ENCODE measurements around the gene NTN5.

Gene NTN5

GRCh38 chr19:48623556-48624066 lies 49.2 kb downstream of the NTN5 start:
- Histone ChIP-seq H3K56ac (ENCODE audit: low read length) (peak overlapping the region; percentile 85), H3K4me3 (ENCODE audit: low read length) (peak overlapping the region; percentile 3), H2BK120ac (ENCODE audit: low read depth, low read length) (no peak overlapping the region), H2AK5ac (ENCODE audit: low read length) (peak overlapping the region; percentile 17), H3K27me3 (ENCODE audit: insufficient read depth, low read length, poor library complexity) (no peaks in the 10 kb centered on the region), H2BK5ac (ENCODE audit: low read length) (peak overlapping the region; percentile 8), H3K27ac (ENCODE audit: low read depth, low read length) (peak overlapping the region; percentile 22), H3K4ac (ENCODE audit: low read depth, low read length) (no peak overlapping the region), H3K23ac (ENCODE audit: low read length) (peak overlapping the region; percentile 74), H3K79me2 (ENCODE audit: control insufficient read depth, insufficient read depth, low read length) (peaks cover 3% of the 10 kb centered on the region), H3K4me2 (ENCODE audit: low read length) (peak overlapping the region; percentile 28), H3K36me3 (ENCODE audit: control insufficient read depth, insufficient read depth, low read length) (no peaks in the 10 kb centered on the region), H3K4me1 (ENCODE audit: control insufficient read depth, low read depth, low read length) (peaks cover 9% of the 10 kb centered on the region), H4K5ac (ENCODE audit: low read length) (peak overlapping the region; percentile 35), H2BK15ac (replicated peaks; ENCODE audit: low read depth) (no peak overlapping the region), H3K18ac (ENCODE audit: low read length) (no peak overlapping the region), H3K9ac (ENCODE audit: low read length) (peak overlapping the region; percentile 78), H4K8ac (ENCODE audit: low read depth, low read length) (no peak overlapping the region), H3K79me1 (ENCODE audit: low read length) (peaks cover 2% of the 10 kb centered on the region)
- no CpG with 5 or more reads among the region's 8 CpGs for WGBS (ENCODE audit: extremely low coverage, insufficient coverage, low lambda C conversion rate)
- no peak for DNase-seq

GRCh38 chr19:48619692-48620585 lies 52.9 kb downstream of the NTN5 start:
- no CpG with 5 or more reads among the region's 6 CpGs for WGBS (ENCODE audit: extremely low coverage, insufficient coverage, low lambda C conversion rate)
- H2AK5ac ChIP-seq (ENCODE audit: low read length), result peak overlapping the region; percentile 97
- peaks cover 14% of the 10 kb centered on the region for H3K4me1 ChIP-seq (ENCODE audit: control insufficient read depth, low read depth, low read length)
- H3K27ac ChIP-seq (ENCODE audit: low read depth, low read length), result peak overlapping the region; percentile 45
- H3K27me3 ChIP-seq (ENCODE audit: insufficient read depth, low read length, poor library complexity), result no peaks in the 10 kb centered on the region
- peak overlapping the region; percentile 73 for H3K4me2 ChIP-seq (ENCODE audit: low read length)
- H3K4me3 ChIP-seq (ENCODE audit: low read length), result peak overlapping the region; percentile 79
- peak overlapping the region; percentile 24 for H3K23ac ChIP-seq (ENCODE audit: low read length)
- no peak for DNase-seq
- H3K18ac ChIP-seq (ENCODE audit: low read length), result peak overlapping the region; percentile 65
- no peak overlapping the region for H2BK15ac ChIP-seq (replicated peaks; ENCODE audit: low read depth)
- H3K9ac ChIP-seq (ENCODE audit: low read length), result peak overlapping the region; percentile 94
- H4K8ac ChIP-seq (ENCODE audit: low read depth, low read length), result no peak overlapping the region
- H3K79me2 ChIP-seq (ENCODE audit: control insufficient read depth, insufficient read depth, low read length), result peaks cover 33% of the 10 kb centered on the region
- peak overlapping the region; percentile 44 for H3K4ac ChIP-seq (ENCODE audit: low read depth, low read length)
- peak overlapping the region; percentile 89 for H2BK5ac ChIP-seq (ENCODE audit: low read length)
- H3K36me3 ChIP-seq (ENCODE audit: control insufficient read depth, insufficient read depth, low read length), result peaks cover 26% of the 10 kb centered on the region
- no peak overlapping the region for H2BK120ac ChIP-seq (ENCODE audit: low read depth, low read length)
- H3K79me1 ChIP-seq (ENCODE audit: low read length), result peaks cover 11% of the 10 kb centered on the region
- H4K5ac ChIP-seq (ENCODE audit: low read length), result peak overlapping the region; percentile 77
- peak overlapping the region; percentile 95 for H3K56ac ChIP-seq (ENCODE audit: low read length)

- no peaks in the 10 kb centered on the region for H3K27me3 ChIP-seq (ENCODE audit: insufficient read depth, low read length, poor library complexity)
- peak within 1 kb of the TSS; percentile 82 for H3K18ac ChIP-seq (ENCODE audit: low read length)
- H3K4me2 ChIP-seq (ENCODE audit: low read length), result peak within 1 kb of the TSS; percentile 73
- H3K9ac ChIP-seq (ENCODE audit: low read length), result peak within 1 kb of the TSS; percentile 94
- H2BK15ac ChIP-seq (replicated peaks; ENCODE audit: low read depth), result no peak within 1 kb of the TSS
- H3K56ac ChIP-seq (ENCODE audit: low read length), result peak within 1 kb of the TSS; percentile 95
- no CpG with 5 or more reads among the region's 69 CpGs for WGBS (ENCODE audit: extremely low coverage, insufficient coverage, low lambda C conversion rate)
- H3K27ac ChIP-seq (ENCODE audit: low read depth, low read length), result peak within 1 kb of the TSS; percentile 73
- peaks cover 26% of the 10 kb centered on the region for H3K36me3 ChIP-seq (ENCODE audit: control insufficient read depth, insufficient read depth, low read length)
- peak within 1 kb of the TSS; percentile 99 for H3K4me3 ChIP-seq (ENCODE audit: low read length)
- peaks cover 14% of the 10 kb centered on the region for H3K4me1 ChIP-seq (ENCODE audit: control insufficient read depth, low read depth, low read length)
- H3K79me1 ChIP-seq (ENCODE audit: low read length), result peaks cover 11% of the 10 kb centered on the region
- H2BK120ac ChIP-seq (ENCODE audit: low read depth, low read length), result no peak within 1 kb of the TSS
- H3K23ac ChIP-seq (ENCODE audit: low read length), result peak within 1 kb of the TSS; percentile 24
- no peak within 1 kb of the TSS for H4K8ac ChIP-seq (ENCODE audit: low read depth, low read length)
- peak within 1 kb of the TSS; percentile 88 for H3K4ac ChIP-seq (ENCODE audit: low read depth, low read length)
- DNase-seq, result peak; percentile 100
- H2AK5ac ChIP-seq (ENCODE audit: low read length), result peak within 1 kb of the TSS; percentile 97
- H3K79me2 ChIP-seq (ENCODE audit: control insufficient read depth, insufficient read depth, low read length), result peaks cover 33% of the 10 kb centered on the region
- H4K5ac ChIP-seq (ENCODE audit: low read length), result peak within 1 kb of the TSS; percentile 77
- H2BK5ac ChIP-seq (ENCODE audit: low read length), result peak within 1 kb of the TSS; percentile 89
Observed at GRCh38 chr19:48618916-48619691, 53.7 kb downstream of the NTN5 start, which contains the start of the genes RPL18 and SPHK2. RPL18 (minus strand) TSS chr19:48619178; CDS start chr19:48619143, 35 bp downstream. SPHK2 (plus strand) TSS chr19:48619506; CDS start chr19:48620515, 1,009 bp downstream.

GRCh38 chr19:48618278-48618915 lies 54.4 kb downstream of the NTN5 start:
- Histone ChIP-seq H3K4ac (ENCODE audit: low read depth, low read length) (peak overlapping the region; percentile 88), H3K27me3 (ENCODE audit: insufficient read depth, low read length, poor library complexity) (no peaks in the 10 kb centered on the region), H2BK15ac (replicated peaks; ENCODE audit: low read depth) (no peak overlapping the region), H3K4me3 (ENCODE audit: low read length) (peak overlapping the region; percentile 99), H3K9ac (ENCODE audit: low read length) (peak overlapping the region; percentile 92), H4K8ac (ENCODE audit: low read depth, low read length) (no peak overlapping the region), H3K23ac (ENCODE audit: low read length) (no peak overlapping the region), H2BK5ac (ENCODE audit: low read length) (peak overlapping the region; percentile 17), H3K27ac (ENCODE audit: low read depth, low read length) (peak overlapping the region; percentile 73), H2BK120ac (ENCODE audit: low read depth, low read length) (no peak overlapping the region), H4K5ac (ENCODE audit: low read length) (peak overlapping the region; percentile 47), H3K4me1 (ENCODE audit: control insufficient read depth, low read depth, low read length) (peaks cover 12% of the 10 kb centered on the region), H3K79me1 (ENCODE audit: low read length) (peaks cover 11% of the 10 kb centered on the region), H2AK5ac (ENCODE audit: low read length) (peak overlapping the region; percentile 83), H3K36me3 (ENCODE audit: control insufficient read depth, insufficient read depth, low read length) (peaks cover 26% of the 10 kb centered on the region), H3K4me2 (ENCODE audit: low read length) (peak overlapping the region; percentile 67), H3K79me2 (ENCODE audit: control insufficient read depth, insufficient read depth, low read length) (peaks cover 33% of the 10 kb centered on the region), H3K56ac (ENCODE audit: low read length) (peak overlapping the region; percentile 95), H3K18ac (ENCODE audit: low read length) (peak overlapping the region; percentile 82)
- no peak for DNase-seq
- WGBS (ENCODE audit: extremely low coverage, insufficient coverage, low lambda C conversion rate), result no CpG with 5 or more reads among the region's 18 CpGs
